ENCODE measurements around the gene ATG101.

- TF ChIP-seq EP300 (IDR thresholded peaks at IDR 0.05), result peak; percentile 52
- TF ChIP-seq POLR2A (IDR thresholded peaks at IDR 0.05), result no peak
- no peak for TF ChIP-seq CTCF (IDR thresholded peaks at IDR 0.05)
- TF ChIP-seq POLR2AphosphoS5 (IDR thresholded peaks at IDR 0.05), result peak in 1 of 3 donors; percentile 11
These were observed 19.5 kb upstream of the ATG101 start for GRCh38 chr12:52050116-52050757.
